Calu3 (cell line): ENCODE data around the gene TRAPPC4. TPM values are rescaled to one million over a fixed set of nuclear protein-coding genes. Genes with fewer than 3 reads are reported as not detected.

ENCODE experiments used
- BruUV-seq: library from RNA; stranded (reverse); fragments of 400-500 nt; replicated peaks from 2 replicates; lab custom pipeline; 2021; lab: Mats Ljungman, UMichigan
- CTCF ChIA-PET: fragments of 300-600 bp; sonication (Branson Sonifier 250); formaldehyde crosslinking; loops from one replicate; lab custom pipeline; 2022; ENCODE audit warnings: antibody characterized with exemption; lab: Charles Lee
- DNase-seq: peaks from one replicate; pipeline ENCODE4 v3.0.0; 2022
- H3K27ac Mint-ChIP-seq: one replicate; pipeline ENCODE4 v1.8.0; 2022; ENCODE audit warnings: mixed read lengths; ENCODE audit not compliant: unreplicated experiment
- H3K27me3 Mint-ChIP-seq: one replicate; pipeline ENCODE4 v1.8.0; 2022; ENCODE audit warnings: mixed read lengths; ENCODE audit not compliant: unreplicated experiment
- H3K36me3 Mint-ChIP-seq: one replicate; pipeline ENCODE4 v1.8.0; 2022; ENCODE audit warnings: mild to moderate bottlenecking, moderate library complexity, mixed read lengths; ENCODE audit not compliant: insufficient read depth, unreplicated experiment
- H3K4me1 Mint-ChIP-seq: one replicate; pipeline ENCODE4 v1.8.0; 2022; ENCODE audit warnings: mild to moderate bottlenecking, low read depth, mixed read lengths; ENCODE audit not compliant: unreplicated experiment
- H3K4me3 Mint-ChIP-seq: one replicate; pipeline ENCODE4 v1.8.0; 2022; ENCODE audit warnings: mild to moderate bottlenecking, low read depth, moderate library complexity, mixed read lengths; ENCODE audit not compliant: unreplicated experiment
- H3K9me3 Mint-ChIP-seq: one replicate; pipeline ENCODE4 v1.8.0; 2022; ENCODE audit warnings: low read depth, mixed read lengths; ENCODE audit not compliant: unreplicated experiment
- CTCF ChIP-seq: fragments of 200-600 bp; IDR thresholded peaks from one replicate; pipeline ENCODE4 v1.8.0; 2022; ENCODE audit warnings: antibody characterized with exemption; ENCODE audit not compliant: unreplicated experiment
- intact Hi-C: fragments of 100-400 bp; cut with micrococcal nuclease; formaldehyde crosslinking; loops from one replicate; pipeline ENCODE4 v1.10.0; 2022; ENCODE audit not compliant: unreplicated experiment
- total RNA-seq: library from RNA; stranded (reverse); gene quantifications from 2 replicates; pipeline ENCODE4 v1.2.3, GENCODE V29; 2022

The TRAPPC4 gene
- total RNA-seq, 1 experiment from 2014 or later, result 42.0 TPM

GRCh38 chr11:119047205-119047604 is 28.6 kb downstream of the TRAPPC4 start:
- TF ChIP-seq CTCF, result no peak
- Mint-ChIP-seq H3K4me3 (no peak overlapping the region), H3K27ac (no peak overlapping the region), H3K27me3 (no peaks in the 10 kb centered on the region), H3K9me3 (no peaks in the 10 kb centered on the region), H3K36me3 (peaks cover 66% of the 10 kb centered on the region), H3K4me1 (no peaks in the 10 kb centered on the region)
- DNase-seq, result no peak
- intact Hi-C loops, result no loop called here
- CTCF ChIA-PET, result no interaction called here
- no TSS peak for BruUV-seq

DNA sequence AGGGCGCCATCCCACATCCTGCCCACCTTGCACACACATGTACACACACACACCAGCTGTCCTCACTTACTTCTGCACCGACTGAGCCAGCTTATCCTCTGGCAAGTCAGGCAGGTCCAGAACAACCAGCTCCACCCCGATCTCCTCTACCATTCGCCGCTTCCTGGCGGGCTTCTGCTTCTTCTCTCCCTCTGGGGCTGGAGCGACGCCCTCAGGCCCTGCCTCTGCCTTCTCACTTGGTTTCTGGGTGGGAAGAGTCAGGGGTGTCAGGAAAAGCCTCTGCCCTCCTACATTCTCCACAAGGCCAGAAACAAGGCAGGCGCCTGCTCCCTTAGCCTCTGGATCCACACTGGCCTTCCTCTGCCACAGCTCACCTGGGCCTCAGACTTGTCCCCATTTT is 30.1 kb downstream of the TRAPPC4 start:
- no peak for TF ChIP-seq CTCF
- no peaks in the 10 kb centered on the region for H3K9me3 Mint-ChIP-seq
- no peak for DNase-seq
- CTCF ChIA-PET, result no interaction called here
- H3K36me3 Mint-ChIP-seq, result peaks cover 80% of the 10 kb centered on the region
- peak overlapping the region; percentile 19 for H3K27ac Mint-ChIP-seq
- no TSS peak for BruUV-seq
- intact Hi-C loops, result no loop called here
- H3K27me3 Mint-ChIP-seq, result no peaks in the 10 kb centered on the region
- H3K4me1 Mint-ChIP-seq, result no peaks in the 10 kb centered on the region
- peak overlapping the region; percentile 6 for H3K4me3 Mint-ChIP-seq

GRCh38 chr11:119049081-119049480 is 30.5 kb downstream of the TRAPPC4 start:
- H3K4me1 Mint-ChIP-seq, result no peaks in the 10 kb centered on the region
- H3K27me3 Mint-ChIP-seq, result no peaks in the 10 kb centered on the region
- intact Hi-C loops, result no loop called here
- peak overlapping the region; percentile 19 for H3K27ac Mint-ChIP-seq
- peak overlapping the region; percentile 6 for H3K4me3 Mint-ChIP-seq
- CTCF ChIA-PET, result no interaction called here
- H3K36me3 Mint-ChIP-seq, result peaks cover 85% of the 10 kb centered on the region
- TF ChIP-seq CTCF, result no peak
- no peak for DNase-seq
- H3K9me3 Mint-ChIP-seq, result no peaks in the 10 kb centered on the region
- BruUV-seq, result no TSS peak

DNA sequence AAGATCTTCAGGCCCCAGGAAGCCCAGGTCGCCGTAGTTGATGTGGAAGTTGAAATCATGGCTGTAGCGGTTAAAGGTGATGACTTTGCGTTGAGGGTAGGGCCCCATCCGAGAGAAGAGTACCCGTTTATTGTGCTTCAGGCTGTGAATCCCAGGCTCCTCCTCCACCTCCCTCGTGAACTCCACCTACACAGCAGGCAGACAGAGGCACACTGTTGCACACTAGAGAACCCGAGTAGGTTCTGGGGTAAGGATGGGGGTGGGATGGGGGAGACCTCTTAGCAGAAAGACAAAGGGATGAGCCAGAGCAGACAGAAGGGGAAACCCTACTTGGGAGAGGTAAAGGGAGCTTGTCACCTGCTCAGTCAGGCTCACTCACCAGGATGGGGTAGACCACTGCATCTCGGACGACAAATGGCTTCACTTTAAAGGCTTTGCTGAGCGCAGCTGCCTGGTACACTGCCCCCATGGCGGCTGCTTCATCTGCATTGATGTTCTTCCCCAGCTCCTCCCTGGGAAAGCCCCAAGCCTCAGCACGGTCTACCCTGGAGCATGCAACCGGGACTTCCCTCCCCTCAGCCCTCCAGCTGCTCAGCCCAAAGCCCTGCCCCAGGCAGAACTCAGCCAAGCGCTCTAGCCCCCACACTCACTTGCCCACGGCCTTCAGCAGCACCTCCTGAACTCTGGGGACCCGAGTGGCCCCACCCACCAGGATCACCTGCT is 33.0 kb downstream of the TRAPPC4 start:
- H3K36me3 Mint-ChIP-seq, result peaks cover 88% of the 10 kb centered on the region
- H3K4me1 Mint-ChIP-seq, result peaks cover 8% of the 10 kb centered on the region
- H3K27me3 Mint-ChIP-seq, result no peaks in the 10 kb centered on the region
- no peak overlapping the region for H3K27ac Mint-ChIP-seq
- BruUV-seq, result no TSS peak
- no peaks in the 10 kb centered on the region for H3K9me3 Mint-ChIP-seq
- intact Hi-C loops, result no loop called here
- no peak overlapping the region for H3K4me3 Mint-ChIP-seq
- CTCF ChIA-PET, result no interaction called here
- TF ChIP-seq CTCF, result no peak
- no peak for DNase-seq
